ENCODE results near the gene CDC25B.

The CDC25B gene

GRCh38 chr20:3777381-3777715, 18.8 kb upstream of the CDC25B start (continued):
- TF ChIP-seq POU6F1 (CRISPR knock-in tag; IDR thresholded peaks at IDR 0.05; ENCODE audit: borderline replicate concordance, low read depth) (no peak), OSR1 (CRISPR knock-in tag; IDR thresholded peaks at IDR 0.05) (no peak)

GRCh38 chr20:3777716-3778629, 18.1 kb upstream of the CDC25B start:
- TF ChIP-seq TSHZ2 (CRISPR knock-in tag; IDR thresholded peaks at IDR 0.05) = no peak
- no peak for TF ChIP-seq RARB (CRISPR knock-in tag; IDR thresholded peaks at IDR 0.05)
- TF ChIP-seq BACH2 (CRISPR knock-in tag; IDR thresholded peaks at IDR 0.05; ENCODE audit: borderline replicate concordance) = no peak
- no peak for TF ChIP-seq ARNTL (CRISPR knock-in tag; IDR thresholded peaks at IDR 0.05; ENCODE audit: borderline replicate concordance, low read depth)
- no peak for TF ChIP-seq TCF4 (CRISPR knock-in tag; IDR thresholded peaks at IDR 0.05; ENCODE audit: borderline replicate concordance)
- TF ChIP-seq TOX (CRISPR knock-in tag; IDR thresholded peaks at IDR 0.05; ENCODE audit: borderline replicate concordance) = no peak
- no peak for TF ChIP-seq CSRNP3 (CRISPR knock-in tag; IDR thresholded peaks at IDR 0.05)
- TF ChIP-seq ZC3H10 (CRISPR knock-in tag; IDR thresholded peaks at IDR 0.05) = no peak
- TF ChIP-seq ZNF8 (CRISPR knock-in tag; IDR thresholded peaks at IDR 0.05) = no peak
- no peak for TF ChIP-seq ISL1 (CRISPR knock-in tag; IDR thresholded peaks at IDR 0.05)
- TF ChIP-seq SNAI2 (CRISPR knock-in tag; IDR thresholded peaks at IDR 0.05) = no peak
- TF ChIP-seq ESRRG (CRISPR knock-in tag; IDR thresholded peaks at IDR 0.05) = no peak
- TF ChIP-seq PATZ1 (CRISPR knock-in tag; IDR thresholded peaks at IDR 0.05; ENCODE audit: borderline replicate concordance) = no peak
- TF ChIP-seq POU6F1 (CRISPR knock-in tag; IDR thresholded peaks at IDR 0.05; ENCODE audit: borderline replicate concordance, low read depth) = no peak
- TF ChIP-seq PPARA (CRISPR knock-in tag; IDR thresholded peaks at IDR 0.05; ENCODE audit: borderline replicate concordance) = no peak
- no peak for TF ChIP-seq CSDC2 (CRISPR knock-in tag; IDR thresholded peaks at IDR 0.05)
- peak; percentile 79 for ATAC-seq

GRCh38 chr20:3778976-3779375, 17.1 kb upstream of the CDC25B start:
- no peak for ATAC-seq
- TF ChIP-seq PPARA (CRISPR knock-in tag; IDR thresholded peaks at IDR 0.05; ENCODE audit: borderline replicate concordance) (no peak), SNAI2 (CRISPR knock-in tag; IDR thresholded peaks at IDR 0.05) (no peak), ARNTL (CRISPR knock-in tag; IDR thresholded peaks at IDR 0.05; ENCODE audit: borderline replicate concordance, low read depth) (no peak), BACH2 (CRISPR knock-in tag; IDR thresholded peaks at IDR 0.05; ENCODE audit: borderline replicate concordance) (no peak), TSHZ2 (CRISPR knock-in tag; IDR thresholded peaks at IDR 0.05) (no peak), ZC3H10 (CRISPR knock-in tag; IDR thresholded peaks at IDR 0.05) (no peak), ISL1 (CRISPR knock-in tag; IDR thresholded peaks at IDR 0.05) (no peak), OSR1 (CRISPR knock-in tag; IDR thresholded peaks at IDR 0.05) (no peak), TOX (CRISPR knock-in tag; IDR thresholded peaks at IDR 0.05; ENCODE audit: borderline replicate concordance) (no peak), CREB5 (CRISPR knock-in tag; IDR thresholded peaks at IDR 0.05; ENCODE audit: low read depth) (no peak), ZFP30 (CRISPR knock-in tag; IDR thresholded peaks at IDR 0.05) (no peak), ZNF70 (CRISPR knock-in tag; IDR thresholded peaks at IDR 0.05) (no peak), CSDC2 (CRISPR knock-in tag; IDR thresholded peaks at IDR 0.05) (no peak)
